ENCODE results near the gene MYH15.
"Not testable (repeated sequence)": the region's sequence is repeated elsewhere in the genome, so short reads cannot be mapped to it uniquely, and the experiment has no call there.

The MYH15 gene

DNA sequence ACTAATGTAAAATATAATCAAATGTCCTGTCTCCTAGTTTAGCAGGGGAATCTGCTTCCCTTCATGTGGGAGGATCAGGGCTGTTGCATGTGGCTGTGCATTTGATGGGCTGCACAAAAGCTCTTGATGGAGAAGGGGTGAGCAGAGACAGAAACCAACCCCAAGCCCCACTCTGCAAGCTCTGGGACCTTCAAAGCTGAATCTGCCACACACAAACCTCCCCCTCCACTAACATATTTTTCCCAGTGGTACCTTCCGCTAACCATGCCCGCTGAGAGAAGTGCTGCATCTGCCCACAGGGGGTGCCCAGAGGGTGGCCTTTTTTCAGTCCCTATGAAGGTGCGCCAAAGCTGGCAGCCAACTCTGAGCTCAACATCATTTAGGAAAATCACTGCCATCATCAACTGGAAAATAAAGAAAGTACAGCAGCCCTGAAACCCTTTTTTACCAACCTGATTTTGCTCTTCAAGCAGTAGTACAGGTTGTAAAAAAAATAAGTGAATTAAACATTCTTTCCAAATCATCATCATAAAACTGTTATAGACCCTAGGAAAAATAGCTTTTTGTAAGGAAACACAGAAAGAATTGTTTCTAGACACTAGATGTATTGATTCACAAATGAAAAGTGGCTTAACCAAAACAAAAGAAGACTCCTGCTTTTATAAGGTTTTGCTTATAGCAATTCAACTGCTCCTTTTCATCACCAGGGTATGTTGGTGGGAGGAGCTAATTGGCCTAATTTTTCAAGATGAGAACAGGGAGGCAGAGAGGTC is 117.1 kb downstream of the MYH15 start:
- in situ Hi-C loops (cut with MboI; ENCODE audit: low sequenced_read_pairs) = no loop called here

DNA sequence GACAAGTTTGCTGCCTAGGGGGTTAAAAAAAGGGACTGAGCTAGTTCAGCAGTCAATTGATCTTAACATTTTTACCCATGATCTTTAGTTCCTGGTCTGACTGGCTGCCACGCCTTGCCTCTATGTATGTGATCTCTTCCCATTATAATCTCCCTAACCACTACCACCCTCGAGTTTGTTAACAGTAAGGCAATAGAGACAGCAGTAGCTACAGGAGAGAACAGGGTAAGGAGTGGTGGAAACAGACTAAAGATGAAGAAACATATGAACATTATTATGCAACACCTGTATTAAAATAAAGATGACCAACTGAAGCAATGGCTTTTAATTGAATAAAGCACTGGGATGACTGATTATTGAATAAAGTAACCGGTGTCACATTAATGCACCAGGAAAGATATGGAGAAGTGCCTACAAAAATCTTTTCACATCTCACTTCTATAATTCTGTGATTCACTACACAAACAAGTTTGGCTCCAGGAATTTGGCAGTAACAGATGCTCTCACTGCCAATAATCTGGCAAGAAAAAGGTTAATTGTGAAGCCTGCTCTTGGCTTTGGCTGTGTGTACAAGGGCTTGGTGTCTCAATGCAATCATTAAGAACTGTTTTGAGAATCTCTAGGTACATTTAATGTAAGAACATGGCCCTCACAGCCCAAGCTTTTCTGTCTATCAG is 118.3 kb downstream of the MYH15 start:
- in situ Hi-C loops (cut with MboI; ENCODE audit: low sequenced_read_pairs) = no loop called here

DNA sequence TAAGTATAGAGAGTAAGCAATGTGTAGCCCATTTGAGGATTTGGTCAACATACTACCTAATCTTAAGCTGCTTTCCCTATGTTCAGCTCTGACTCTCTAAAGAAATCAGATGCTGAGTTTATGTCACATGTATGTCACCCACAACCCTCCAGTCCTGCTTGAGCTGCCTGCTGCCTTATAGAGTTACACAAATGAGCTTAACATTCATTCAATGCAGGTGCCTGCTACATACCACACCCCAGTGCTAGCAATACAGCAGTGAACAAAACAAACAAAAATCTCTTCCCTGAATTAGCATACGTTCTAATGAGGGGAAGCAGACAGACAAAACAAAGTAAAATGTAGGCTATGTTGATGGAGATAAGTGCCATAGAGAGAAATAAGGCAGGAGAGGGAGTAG is 121.0 kb downstream of the MYH15 start:
- in situ Hi-C loops (cut with MboI; ENCODE audit: low sequenced_read_pairs) = no loop called here

DNA sequence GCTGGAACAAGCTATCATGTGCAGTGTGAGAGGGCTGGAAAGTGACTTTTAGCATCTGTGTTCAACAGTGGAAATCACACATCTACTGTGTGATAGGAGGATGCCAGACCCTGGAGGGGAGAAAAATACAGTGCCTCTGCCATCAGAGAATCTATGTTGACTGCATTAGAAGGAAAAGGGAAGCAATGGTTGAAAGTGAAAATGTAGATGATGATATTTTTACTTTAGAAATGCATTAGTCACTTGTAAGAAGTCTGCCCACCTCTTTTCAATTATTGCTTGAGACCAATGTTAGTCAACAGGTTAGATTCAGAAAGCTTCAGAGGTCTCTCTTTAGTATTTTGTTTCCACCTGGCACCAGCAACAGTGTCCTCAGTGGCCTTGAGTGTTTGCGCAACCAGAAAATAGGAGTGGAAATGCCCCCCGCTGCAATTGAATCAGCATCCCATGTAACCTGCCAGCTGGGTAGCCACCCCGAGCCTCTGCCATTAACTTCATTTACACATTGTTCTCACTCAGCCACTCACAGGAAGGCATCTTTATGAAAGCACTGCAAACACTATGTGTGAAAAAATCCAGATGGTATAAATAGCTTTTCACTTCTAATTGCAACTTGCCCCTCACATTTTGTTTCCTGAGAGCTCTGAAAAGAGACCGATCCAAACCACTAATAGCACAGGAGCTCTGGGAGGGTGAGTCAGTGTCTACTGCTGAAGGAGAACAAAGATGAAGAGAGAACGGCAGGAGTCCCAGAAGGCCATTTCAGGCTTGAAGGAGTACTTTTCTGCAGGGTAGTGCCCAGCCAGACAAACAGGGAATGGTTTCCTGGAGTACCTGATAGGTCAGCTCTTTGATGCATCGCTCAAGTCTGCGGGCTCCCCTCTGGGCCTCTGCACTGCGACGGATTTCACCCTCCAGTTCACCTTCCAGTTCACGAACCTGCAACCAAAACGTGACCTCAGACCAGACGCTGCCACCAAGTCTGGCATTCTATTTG is 122.0 kb downstream of the MYH15 start:
- in situ Hi-C loops (cut with MboI; ENCODE audit: low sequenced_read_pairs) = no loop called here

DNA sequence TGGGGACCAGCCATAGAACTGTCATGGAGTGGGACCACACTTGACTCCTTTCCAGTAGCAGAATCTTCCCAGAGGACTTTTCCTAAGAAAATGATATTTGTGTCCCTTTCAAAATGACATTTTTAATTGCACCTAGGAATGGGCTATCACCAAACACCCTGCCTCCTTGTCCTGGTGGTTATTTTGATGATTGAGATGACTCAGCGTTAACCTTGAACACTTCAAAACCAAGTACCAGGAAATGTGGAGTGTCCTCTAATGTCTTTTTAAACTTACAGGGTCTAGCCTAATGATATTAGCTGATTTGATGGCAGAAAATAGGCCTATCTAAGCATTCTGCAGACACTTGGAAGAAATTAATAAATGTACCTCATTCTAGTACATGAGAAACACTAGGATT is 123.3 kb downstream of the MYH15 start:
- in situ Hi-C loops (cut with MboI; ENCODE audit: low sequenced_read_pairs) = no loop called here

DNA sequence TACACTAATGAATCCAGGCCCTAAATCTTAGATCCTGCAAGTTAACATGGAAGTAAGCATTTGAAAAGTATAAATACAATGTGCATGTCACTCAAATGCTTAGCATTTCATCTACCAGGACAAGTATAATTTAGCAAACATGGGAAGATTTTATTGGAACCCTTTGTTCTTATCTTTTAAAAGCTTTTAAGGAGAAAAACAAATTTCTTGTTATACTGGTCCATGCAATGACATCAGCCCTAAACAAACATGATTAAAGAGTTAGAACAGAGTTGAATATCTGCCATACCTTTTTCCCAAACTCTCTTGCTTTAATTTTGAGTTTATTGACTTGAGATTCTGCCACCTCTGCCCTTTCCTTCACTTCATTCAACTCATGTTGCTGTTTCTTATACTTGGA is 127.1 kb downstream of the MYH15 start:
- in situ Hi-C loops (cut with MboI; ENCODE audit: low sequenced_read_pairs) = no loop called here

DNA sequence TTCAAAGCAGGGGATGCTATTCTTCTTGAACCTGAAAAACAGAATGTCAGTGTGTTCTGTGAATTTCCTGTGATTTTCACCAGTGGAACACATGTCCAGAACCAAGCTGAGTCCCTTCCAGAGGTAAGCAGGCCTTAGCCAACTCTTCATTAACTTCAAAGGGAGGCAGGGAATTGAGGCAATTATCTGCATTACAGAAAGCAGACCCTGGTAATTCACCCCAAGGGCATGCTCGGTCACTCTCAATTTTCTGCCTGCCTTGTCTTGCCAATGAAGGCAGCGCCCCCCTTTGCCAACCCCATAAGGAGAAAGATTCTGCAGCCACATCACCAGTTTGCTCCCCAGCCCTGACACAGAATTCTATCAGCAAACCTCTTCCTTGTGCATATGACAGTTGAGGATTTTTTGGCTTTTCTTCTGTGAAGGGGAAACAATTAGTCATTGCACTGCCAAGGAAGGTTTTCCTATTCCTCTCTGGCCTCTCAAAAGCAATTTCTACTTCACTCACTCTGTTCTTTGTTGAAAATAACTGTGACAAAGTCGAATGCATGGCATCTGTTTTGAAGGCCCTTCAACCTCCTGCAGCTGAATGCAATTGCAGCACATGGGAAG is 128.8 kb downstream of the MYH15 start:
- in situ Hi-C loops (cut with MboI; ENCODE audit: low sequenced_read_pairs) = no loop called here

DNA sequence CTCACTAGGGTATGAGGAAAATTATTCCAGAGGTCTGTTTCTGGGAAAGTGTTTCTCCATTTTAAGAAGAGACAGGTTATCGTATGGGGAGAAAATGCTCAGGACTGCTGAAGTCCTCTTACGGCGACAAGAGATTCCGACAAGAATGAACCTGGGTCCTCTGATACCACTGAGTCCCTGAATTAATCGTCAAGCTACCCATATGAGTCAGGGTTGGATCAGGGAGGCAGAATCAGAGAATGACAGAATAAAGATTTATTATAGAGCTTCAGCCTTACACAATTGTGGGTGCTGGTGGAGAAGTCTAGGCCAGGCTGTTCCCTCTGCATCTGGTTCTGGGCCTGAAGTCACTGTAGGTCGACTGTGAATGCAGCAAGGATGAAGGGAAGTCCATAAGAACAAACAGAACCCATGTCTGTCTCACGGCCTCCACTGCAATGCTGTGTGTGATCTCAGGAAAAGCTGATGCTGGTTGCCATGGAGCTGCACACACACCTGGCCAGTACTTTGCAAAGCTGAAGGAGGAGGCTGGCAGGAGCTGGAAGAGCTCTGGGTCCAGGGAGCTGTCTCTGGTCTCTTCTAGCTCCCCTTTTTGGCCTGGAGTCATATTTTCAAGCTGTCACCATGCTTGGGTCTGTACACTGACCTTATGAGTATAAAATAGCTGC is 130.1 kb downstream of the MYH15 start:
- in situ Hi-C loops (cut with MboI; ENCODE audit: low sequenced_read_pairs) = no loop called here

DNA sequence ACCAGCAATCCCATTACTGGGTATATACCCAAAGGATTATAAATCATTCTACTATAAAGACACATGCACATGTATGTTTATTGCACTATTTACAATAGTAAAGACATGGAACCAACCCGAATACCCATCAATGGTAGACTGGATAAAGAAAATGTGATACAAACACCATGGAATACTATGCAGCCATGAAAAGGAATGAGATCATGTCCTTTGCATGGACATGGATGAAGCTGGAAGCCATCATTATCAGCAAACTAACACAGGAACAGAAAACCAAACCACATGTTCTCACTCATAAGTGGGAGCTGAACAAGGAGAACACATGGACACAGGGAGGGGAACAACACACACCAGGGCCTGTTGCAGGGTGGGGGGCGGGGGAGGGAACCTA is 131.4 kb downstream of the MYH15 start:
- in situ Hi-C loops (cut with MboI; ENCODE audit: low sequenced_read_pairs) = not testable (repeated sequence)

DNA sequence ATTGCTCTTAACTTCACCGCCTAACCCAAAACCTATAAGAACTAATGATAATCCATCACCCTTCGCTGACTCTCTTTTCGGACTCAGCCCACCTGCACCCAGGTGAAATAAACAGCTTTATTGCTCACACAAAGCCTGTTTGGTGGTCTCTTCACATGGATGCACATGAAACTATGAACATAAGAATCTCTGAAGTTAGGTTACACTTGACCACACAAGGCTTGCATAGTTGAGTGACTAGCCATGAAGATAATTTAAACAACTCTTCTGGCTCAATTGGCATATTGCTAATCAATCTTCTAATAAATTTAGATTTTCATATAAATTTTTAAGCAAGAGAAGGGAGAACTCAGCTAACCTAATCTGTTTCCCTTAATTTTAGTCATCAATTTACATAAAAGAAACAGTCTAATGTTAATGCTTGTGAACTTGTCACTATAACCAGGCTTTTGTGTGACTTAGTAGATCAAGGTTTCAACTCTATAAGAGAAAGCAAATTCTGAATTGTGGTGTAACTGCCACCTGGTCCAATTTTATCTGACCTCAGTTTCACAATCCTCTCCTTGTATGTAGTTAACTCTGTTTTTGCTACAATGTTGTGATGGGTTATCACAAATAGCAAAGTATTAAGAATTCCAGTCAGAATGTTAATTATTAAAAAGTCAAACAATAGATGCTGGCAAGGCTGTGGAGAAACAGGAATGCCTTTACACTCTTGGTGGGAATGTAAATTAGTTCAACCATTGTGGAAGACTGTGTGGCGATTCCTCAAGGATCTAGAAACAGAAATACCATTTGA is 132.0 kb downstream of the MYH15 start:
- in situ Hi-C loops (cut with MboI; ENCODE audit: low sequenced_read_pairs) = no loop called here

DNA sequence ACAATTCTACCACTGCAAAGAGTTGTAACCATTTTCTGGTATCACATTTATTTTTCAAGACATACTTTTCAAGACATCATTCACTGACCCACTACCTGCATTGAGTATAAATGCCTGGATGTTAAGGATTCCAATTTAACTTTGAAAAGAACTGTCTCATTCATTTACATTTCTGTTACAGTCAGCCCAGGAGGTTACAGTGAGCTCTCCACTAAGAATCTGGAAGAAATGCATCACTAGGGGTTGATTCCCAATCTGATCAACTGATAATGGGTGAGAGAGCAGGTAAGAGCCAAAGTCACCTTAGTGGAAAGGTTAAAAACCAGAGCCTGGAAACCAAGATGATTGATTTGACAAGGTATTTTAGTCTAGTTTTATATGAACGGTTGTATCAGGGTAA is 133.0 kb downstream of the MYH15 start:
- in situ Hi-C loops (cut with MboI; ENCODE audit: low sequenced_read_pairs) = no loop called here

DNA sequence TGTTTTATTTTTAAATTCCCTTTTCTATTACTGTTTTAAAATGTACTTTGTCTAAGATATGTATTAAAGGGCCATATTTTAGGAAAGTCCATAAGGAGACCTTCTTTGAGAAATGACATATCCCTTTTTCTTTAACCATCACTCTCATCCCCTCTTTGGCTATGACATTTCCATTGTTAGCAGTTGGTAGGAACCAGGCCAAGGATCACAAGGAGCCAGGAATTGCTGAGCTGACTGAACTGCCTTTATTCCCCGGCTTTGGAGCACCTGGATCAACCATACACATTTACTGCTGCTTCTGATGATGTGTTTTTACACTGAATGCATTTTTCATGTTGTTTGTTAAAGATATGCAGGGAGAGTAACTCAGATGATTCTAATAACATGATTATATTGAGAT is 134.4 kb downstream of the MYH15 start:
- in situ Hi-C loops (cut with MboI; ENCODE audit: low sequenced_read_pairs) = no loop called here

DNA sequence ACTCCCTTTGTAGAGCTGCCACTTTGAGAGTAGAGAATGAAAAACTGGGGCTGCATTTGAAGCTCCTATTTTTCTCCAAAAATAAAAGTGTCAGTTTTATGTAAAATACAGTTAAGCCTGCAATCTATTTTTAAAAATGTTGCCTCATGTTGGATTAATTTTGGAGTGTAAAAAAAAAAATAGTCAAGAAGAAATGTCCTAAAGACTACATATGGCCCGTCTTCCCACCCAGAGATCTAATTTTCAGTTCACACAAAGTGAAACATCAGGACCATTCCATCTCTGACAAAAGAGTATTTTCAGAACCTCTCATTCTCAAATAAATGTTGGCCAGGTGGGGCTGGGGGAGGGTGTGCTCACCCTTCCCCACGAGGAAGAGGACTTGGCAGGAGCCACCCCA is 151.4 kb downstream of the MYH15 start:
- in situ Hi-C loops (cut with MboI; ENCODE audit: low sequenced_read_pairs) = no loop called here

DNA sequence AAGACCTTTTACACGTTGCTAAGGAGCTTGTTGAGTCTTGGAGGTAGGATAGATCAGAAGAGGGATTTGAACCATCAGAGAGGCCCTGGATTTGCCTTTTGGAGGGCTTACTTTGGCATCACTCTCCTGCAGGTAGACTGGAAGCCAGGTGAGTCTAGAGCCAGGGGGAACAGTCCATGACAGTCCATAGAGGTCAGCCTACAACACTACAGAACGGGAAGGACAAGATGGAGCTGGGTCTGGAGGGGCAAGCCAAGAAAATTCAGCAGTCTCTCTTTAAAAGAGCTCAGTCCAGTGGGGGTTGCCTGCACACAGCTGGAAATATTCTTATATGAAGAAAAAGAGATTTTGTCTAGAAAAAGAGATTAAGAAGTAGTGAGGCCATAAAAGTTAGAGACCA is 153.4 kb downstream of the MYH15 start:
- in situ Hi-C loops (cut with MboI; ENCODE audit: low sequenced_read_pairs) = no loop called here

DNA sequence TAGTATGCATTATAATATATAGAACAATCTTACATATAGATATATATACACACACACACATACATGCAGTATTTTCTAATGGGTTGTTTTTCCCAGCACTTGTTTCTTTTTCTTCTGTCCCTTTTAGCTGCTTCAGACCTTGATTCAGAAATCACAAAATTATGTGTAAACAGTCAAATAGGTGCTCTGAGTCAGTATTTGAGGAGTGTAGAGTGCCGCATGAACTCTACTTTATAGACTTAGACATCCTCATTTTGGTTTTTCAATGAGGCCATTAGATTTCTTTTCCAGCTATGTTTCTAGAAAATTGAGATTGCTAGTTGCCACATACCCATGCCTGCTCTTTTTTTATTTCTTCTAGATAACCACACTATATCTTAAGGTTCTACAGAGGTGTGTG is 155.8 kb downstream of the MYH15 start:
- in situ Hi-C loops (cut with MboI; ENCODE audit: low sequenced_read_pairs) = no loop called here

DNA sequence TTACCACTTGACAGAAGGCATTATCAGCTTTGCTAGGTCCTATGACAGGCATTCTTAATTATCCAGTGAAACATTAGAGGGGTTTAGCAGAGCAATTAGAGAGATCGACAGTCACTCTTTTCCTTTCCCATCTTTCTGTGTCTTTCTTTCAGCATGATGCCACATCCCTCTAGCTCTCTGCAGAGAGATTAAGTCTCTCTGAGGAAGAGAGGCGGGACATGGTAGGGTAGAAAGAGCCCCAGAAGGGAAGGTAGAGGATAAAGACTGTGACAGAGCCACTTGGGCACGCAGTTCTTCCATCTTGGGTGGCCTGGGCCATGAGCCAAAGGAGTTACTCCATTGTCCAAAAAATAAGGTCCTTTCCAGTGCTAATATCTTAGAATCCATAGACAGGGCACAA is 158.2 kb downstream of the MYH15 start:
- in situ Hi-C loops (cut with MboI; ENCODE audit: low sequenced_read_pairs) = no loop called here

DNA sequence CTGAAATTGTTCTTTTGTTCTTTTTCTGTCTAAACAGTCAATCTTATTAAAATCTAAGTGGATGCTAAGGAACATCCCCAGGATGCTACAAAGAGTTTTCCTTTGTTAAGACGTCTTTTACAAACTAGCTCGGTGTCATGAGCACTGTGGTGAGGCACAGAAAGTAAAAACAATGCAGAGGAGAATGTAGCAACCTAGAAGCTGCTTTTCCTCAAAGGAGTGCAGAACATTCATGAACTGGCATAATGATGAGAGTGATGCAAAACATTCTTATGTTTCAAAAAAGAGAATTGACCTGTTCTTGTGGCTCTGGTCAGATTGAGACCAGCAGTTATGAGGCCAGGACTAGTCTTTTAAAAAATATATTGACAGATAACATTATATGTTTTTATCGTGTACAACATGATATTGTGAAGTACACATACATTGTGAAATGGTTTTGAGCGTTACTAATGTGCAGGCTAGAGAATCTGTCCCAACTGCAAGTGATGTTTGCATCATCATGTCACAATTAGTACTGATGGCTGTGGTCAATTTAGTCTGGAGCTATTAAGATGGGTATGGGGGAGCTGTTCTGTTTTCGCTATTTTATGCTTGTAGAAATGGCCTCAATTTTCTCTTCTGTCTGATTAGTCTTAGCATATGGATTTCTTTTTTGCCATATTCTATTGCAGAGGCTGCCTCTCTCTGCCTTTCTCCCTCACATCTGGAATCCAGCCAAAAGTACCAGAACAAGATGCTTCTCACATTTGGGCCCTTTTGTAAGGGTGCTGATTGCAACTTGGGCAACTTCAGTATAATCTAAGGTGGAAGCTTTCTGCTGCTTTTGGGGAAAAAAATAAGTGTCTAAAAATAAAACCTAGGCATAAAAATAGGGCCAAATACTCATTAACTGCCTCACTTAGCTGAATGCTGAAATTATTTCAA is 163.8 kb downstream of the MYH15 start:
- in situ Hi-C loops (cut with MboI; ENCODE audit: low sequenced_read_pairs) = no loop called here

DNA sequence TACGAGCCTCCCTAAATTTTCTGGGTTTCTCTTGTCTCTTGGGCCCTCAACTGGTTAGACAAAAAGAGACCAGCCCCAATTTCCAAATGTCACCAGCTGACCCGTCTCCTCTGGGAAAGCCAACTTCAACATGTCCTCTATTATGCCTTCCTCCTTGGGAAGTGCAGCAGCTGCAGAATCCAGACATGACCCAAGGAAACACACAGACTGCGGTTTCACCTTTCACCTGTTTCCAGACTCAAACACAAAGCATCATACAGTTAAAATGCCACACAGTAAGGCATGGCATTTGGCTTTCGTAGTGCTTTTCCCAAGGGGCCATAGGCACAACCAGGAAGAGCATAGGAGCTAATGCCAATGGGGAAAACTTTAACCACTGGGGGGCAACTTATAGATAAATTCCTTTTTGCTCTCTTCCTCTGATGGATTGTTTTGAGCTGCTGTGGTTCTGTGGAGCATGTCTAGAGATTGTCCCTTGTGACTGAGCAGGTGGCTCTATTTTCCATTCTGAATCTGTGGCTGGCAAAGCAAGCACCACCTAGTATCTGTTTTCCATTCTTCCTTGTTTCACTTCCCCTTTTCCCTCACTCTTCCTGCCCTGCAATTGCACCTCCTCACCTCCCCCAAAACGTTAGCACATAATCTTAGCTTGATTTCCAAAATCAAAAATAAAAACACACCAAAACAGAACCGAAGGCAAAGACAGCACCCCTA is 164.7 kb downstream of the MYH15 start:
- in situ Hi-C loops (cut with MboI; ENCODE audit: low sequenced_read_pairs) = no loop called here
